ENCODE data around the gene ANTXR1.

Gene ANTXR1

DNA sequence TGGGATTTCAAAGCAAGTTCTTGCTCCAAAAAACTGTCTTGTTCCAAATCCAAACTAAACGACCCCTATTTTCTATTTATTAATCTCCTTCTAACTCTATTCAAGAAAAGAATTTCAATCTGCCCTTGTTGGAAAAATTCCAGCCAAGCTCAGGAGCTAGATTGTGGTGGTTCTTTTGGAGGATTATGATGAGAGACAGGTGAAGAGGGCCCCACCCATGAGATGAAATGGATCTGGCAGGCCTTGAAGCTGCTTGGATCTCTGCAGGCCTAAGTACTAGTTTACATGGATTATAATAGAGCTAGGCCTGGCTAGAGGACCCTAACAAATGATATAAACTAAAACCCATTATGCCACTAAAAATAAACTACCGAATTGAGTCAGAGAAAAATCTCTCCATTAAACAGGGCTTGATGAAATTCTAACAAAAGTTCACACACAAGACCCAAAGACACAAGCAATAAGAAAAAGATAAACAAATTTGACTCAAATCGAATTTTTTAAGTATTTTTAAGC is 272.5 kb downstream of the ANTXR1 start:
- TF ChIP-seq ZFX (IDR thresholded peaks at IDR 0.05), result no peak
- TF ChIP-seq CTCF (conservative IDR thresholded peaks at IDR 0.05), result no peak
- H3K27ac ChIP-seq, result no peak overlapping the region

DNA sequence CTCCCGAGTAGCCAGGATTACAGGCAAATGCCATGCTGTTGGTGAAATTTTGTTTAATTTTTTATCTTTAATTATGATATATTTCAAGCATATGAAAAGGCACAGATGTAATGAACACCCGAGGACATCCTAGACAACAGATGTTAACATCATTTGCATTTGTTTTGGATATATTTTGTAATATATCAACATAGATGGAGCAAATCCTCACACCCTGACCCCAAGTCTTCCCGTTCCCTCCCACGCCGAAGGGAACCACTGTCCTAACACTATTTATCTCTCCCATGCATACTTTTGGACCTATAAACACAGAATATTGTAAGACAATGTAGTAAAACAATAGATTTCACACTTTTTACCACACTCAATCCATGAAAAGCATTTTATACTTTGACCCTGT is 274.6 kb downstream of the ANTXR1 start:
- TF ChIP-seq ZFX (IDR thresholded peaks at IDR 0.05) (no peak), CTCF (conservative IDR thresholded peaks at IDR 0.05) (no peak)
- no peak overlapping the region for H3K27ac ChIP-seq

DNA sequence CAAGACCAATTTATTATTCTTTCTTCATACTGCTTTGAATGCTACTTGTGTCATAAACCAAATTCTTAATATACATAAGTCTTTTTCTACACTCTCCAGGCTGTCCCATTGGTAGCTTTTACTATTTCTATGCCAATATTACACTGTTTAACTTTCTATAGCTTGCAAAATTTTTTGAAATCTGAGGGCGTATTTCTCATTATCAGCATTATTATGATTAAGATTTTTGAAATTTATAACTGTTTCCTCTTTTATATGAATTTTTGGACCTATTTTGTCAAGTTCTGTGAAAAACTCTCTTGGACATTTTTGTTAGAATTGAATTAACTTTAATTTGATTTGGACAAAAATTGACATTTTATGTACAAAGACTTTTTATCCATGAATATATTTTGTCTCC is 275.4 kb downstream of the ANTXR1 start:
- H3K27ac ChIP-seq, result no peak overlapping the region
- no peak for TF ChIP-seq ZFX (IDR thresholded peaks at IDR 0.05)
- no peak for TF ChIP-seq CTCF (conservative IDR thresholded peaks at IDR 0.05)

GRCh38 chr2:69291004-69291650 is 278.1 kb downstream of the ANTXR1 start:
- no peak overlapping the region; the same call in 1 of the 2 replicates for H3K27ac ChIP-seq
- TF ChIP-seq ZFX (IDR thresholded peaks at IDR 0.05), result no peak
- TF ChIP-seq CTCF (conservative IDR thresholded peaks at IDR 0.05), result no peak

DNA sequence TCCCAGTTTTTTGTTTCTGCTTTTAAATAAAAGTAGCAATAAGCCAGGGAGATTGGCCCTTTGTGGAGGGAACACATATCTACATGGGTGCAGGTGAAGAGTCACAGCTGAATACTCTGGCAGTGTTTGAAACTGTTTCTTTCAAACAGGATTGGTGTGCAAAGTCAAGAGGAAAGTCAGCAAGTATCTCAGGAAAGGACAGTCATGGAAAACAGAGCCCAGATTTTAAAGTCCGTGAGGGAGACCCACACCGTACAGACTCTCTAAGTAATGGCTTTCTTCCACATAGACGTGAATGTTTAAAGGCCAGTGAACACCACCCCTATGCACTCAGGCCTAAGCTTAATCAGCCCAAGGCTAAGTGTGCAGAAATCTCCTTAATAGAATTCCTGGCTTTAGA is 278.7 kb downstream of the ANTXR1 start:
- no peak overlapping the region for H3K27ac ChIP-seq
- TF ChIP-seq ZFX (IDR thresholded peaks at IDR 0.05), result no peak
- TF ChIP-seq CTCF (conservative IDR thresholded peaks at IDR 0.05), result no peak

- TF ChIP-seq ZFX (IDR thresholded peaks at IDR 0.05) (no peak), CTCF (conservative IDR thresholded peaks at IDR 0.05) (no peak)
Measured at GRCh38 chr2:69292256-69292655, 279.3 kb downstream of the ANTXR1 start.

GRCh38 chr2:69296421-69296820 is 283.4 kb downstream of the ANTXR1 start:
- no peak for TF ChIP-seq ZFX (IDR thresholded peaks at IDR 0.05)
- no peak for TF ChIP-seq CTCF (conservative IDR thresholded peaks at IDR 0.05)
- no peak overlapping the region for H3K27ac ChIP-seq

More at GRCh38 chr2:69292256-69292655, 279.3 kb downstream of the ANTXR1 start:
- H3K27ac ChIP-seq, result no peak overlapping the region

Data from C4-2B (cell line).